Lower leg skin (tissue), 3 donors: ENCODE data around the gene SLC15A5.

Experiments used
- CTCF ChIP-seq, 3 donors: fragments of 450-650 bp; IDR thresholded peaks; one replicate each; pipeline ENCODE4 v1.5.1; 2016; ENCODE audit warnings: antibody characterized with exemption in 3 of 3, mild to moderate bottlenecking in 3 of 3, moderate library complexity in 2 of 3
- POLR2A ChIP-seq, 2 donors: fragments of 450-650 bp; IDR thresholded peaks; one replicate each; pipeline ENCODE4 v1.6.1; 2016 to 2017; ENCODE audit warnings: antibody characterized with exemption in 2 of 2, mild to moderate bottlenecking in 1 of 2, moderate library complexity in 1 of 2

GRCh38 chr12:16228067-16228466 lies 49.4 kb downstream of the SLC15A5 start:
- no peak for TF ChIP-seq CTCF (IDR thresholded peaks at IDR 0.05)
- no peak for TF ChIP-seq POLR2A (IDR thresholded peaks at IDR 0.05)
